Endodermal cell (in vitro differentiated cells): Measurements from ENCODE around the gene MAP2K5. TPM values are rescaled to one million over a fixed set of nuclear protein-coding genes. Genes with fewer than 3 reads are reported as not detected.

Experiments used
- DNase-seq: peaks from one replicate; pipeline ENCODE4 v3.0.0-alpha.2; 2017
- H3K27ac ChIP-seq: 2 replicates; pipeline ENCODE4 v1.5.1; 2013; ENCODE audit warnings: mild to moderate bottlenecking, low read depth, low read length, moderate library complexity
- H3K27me3 ChIP-seq: 2 replicates; pipeline ENCODE4 v1.6.1; 2013; ENCODE audit warnings: mild to moderate bottlenecking, low read length, moderate library complexity; ENCODE audit not compliant: insufficient read depth, control insufficient read depth, poor library complexity, severe bottlenecking
- H3K36me3 ChIP-seq: 2 replicates; pipeline ENCODE4 v1.7.0; 2013; ENCODE audit warnings: mild to moderate bottlenecking, low read length, moderate library complexity; ENCODE audit not compliant: control insufficient read depth, insufficient read depth
- H3K4me1 ChIP-seq: one replicate; pipeline ENCODE4 v1.7.0; 2013; ENCODE audit warnings: low read length; ENCODE audit not compliant: control insufficient read depth, insufficient read depth
- H3K4me3 ChIP-seq: 2 replicates; pipeline ENCODE4 v1.5.1; 2013; ENCODE audit warnings: mild to moderate bottlenecking, low read length, moderate library complexity
- H3K9ac ChIP-seq: 2 replicates; pipeline ENCODE4 v1.6.1; 2013; ENCODE audit warnings: mild to moderate bottlenecking, low read length, moderate library complexity; ENCODE audit not compliant: poor library complexity, severe bottlenecking; ENCODE audit errors: extremely low read depth
- H3K9me3 ChIP-seq: 2 replicates; pipeline ENCODE4 v1.6.1; 2013; ENCODE audit warnings: mild to moderate bottlenecking, low read length, moderate library complexity; ENCODE audit not compliant: control insufficient read depth
- H3K27ac Mint-ChIP-seq: 2 replicates; pipeline ENCODE4 v1.8.0; 2020; ENCODE audit warnings: mixed read lengths
- H3K27me3 Mint-ChIP-seq: 2 replicates; pipeline ENCODE4 v1.8.0; 2021; ENCODE audit warnings: mild to moderate bottlenecking, mixed read lengths; ENCODE audit not compliant: insufficient read depth
- H3K36me3 Mint-ChIP-seq: 2 replicates; pipeline ENCODE4 v1.8.0; 2020; ENCODE audit warnings: low read depth, mixed read lengths
- H3K4me1 Mint-ChIP-seq: 2 replicates; pipeline ENCODE4 v1.8.0; 2020; ENCODE audit warnings: mixed read lengths
- H3K4me3 Mint-ChIP-seq: 2 replicates; pipeline ENCODE4 v1.8.0; 2020; ENCODE audit warnings: mild to moderate bottlenecking, moderate library complexity, mixed read lengths
- H3K9me3 Mint-ChIP-seq: 2 replicates; pipeline ENCODE4 v1.8.0; 2020; ENCODE audit warnings: mild to moderate bottlenecking, mixed read lengths
- WGBS, 2 experiments: methylation state at CpG; one replicate each; pipeline versions ENCODE4 v1.1.5 to v1.1.7; 2013; ENCODE audit warnings: missing lambda C conversion rate in 2 of 2, mixed read lengths in 1 of 2; ENCODE audit not compliant: insufficient coverage in 1 of 2, insufficient read length in 1 of 2; 5-methylcytosine and 5-hydroxymethylcytosine counted together
- total RNA-seq, 2 donors: library from RNA; stranded (reverse); fragmentation: NEBNext Ultra II Directional in 1 of 2; extraction: Animal tissue kit (Norgen Biotek cat#: 25700) in 1 of 2; gene quantifications; 2 replicates in 1 of 2; 3 replicates in 1 of 2; pipeline ENCODE4 v1.2.1, GENCODE V29; 2021
- TF ChIP-seq, protein P1 (sequence below): fragments of 200-600 bp; sonication (generic); conservative IDR thresholded peaks from 2 replicates; pipeline ENCODE4 v1.5.0; 2021; ENCODE audit warnings: antibody characterized with exemption, mild to moderate bottlenecking

MAP2K5 gene
- total RNA-seq, 2 donors from 2014 or later: 17.1 to 26.7 TPM

DNA sequence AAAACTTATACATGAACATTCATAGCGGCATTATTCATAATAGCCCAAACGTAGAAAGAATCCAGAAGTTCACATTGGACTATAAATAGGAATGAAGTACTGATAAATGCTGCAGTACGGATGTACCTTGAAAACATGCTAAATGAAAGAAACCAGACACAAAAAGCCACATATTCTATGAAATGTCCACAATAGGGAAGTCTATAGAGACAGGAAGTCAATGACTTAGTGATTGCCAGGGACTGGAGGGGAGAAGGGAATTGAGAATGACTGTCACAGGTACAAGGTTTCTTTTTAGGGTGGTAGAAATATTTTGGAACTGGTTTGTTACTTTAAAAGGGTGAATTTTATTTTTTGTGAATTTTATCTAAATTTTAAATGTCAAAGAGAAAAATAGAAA is 211.4 kb downstream of the MAP2K5 start:
- no peak overlapping the region for H3K27ac Mint-ChIP-seq
- 85% methylated on average over 2 of the region's 3 CpGs; no CpG with 5 or more reads in 1 of the 2 experiments for WGBS, 2 experiments
- Histone ChIP-seq H3K4me1 (no peaks in the 10 kb centered on the region), H3K4me3 (no peak overlapping the region), H3K36me3 (no peaks in the 10 kb centered on the region), H3K9ac (no peak overlapping the region), H3K27me3 (peaks cover 25% of the 10 kb centered on the region), H3K27ac (no peak overlapping the region), H3K9me3 (no peaks in the 10 kb centered on the region)
- H3K9me3 Mint-ChIP-seq: no peaks in the 10 kb centered on the region
- peaks cover 2% of the 10 kb centered on the region for H3K4me1 Mint-ChIP-seq
- H3K4me3 Mint-ChIP-seq: no peak overlapping the region
- peaks cover 18% of the 10 kb centered on the region for H3K27me3 Mint-ChIP-seq
- no peak for DNase-seq
- TF ChIP-seq, protein P1, sequence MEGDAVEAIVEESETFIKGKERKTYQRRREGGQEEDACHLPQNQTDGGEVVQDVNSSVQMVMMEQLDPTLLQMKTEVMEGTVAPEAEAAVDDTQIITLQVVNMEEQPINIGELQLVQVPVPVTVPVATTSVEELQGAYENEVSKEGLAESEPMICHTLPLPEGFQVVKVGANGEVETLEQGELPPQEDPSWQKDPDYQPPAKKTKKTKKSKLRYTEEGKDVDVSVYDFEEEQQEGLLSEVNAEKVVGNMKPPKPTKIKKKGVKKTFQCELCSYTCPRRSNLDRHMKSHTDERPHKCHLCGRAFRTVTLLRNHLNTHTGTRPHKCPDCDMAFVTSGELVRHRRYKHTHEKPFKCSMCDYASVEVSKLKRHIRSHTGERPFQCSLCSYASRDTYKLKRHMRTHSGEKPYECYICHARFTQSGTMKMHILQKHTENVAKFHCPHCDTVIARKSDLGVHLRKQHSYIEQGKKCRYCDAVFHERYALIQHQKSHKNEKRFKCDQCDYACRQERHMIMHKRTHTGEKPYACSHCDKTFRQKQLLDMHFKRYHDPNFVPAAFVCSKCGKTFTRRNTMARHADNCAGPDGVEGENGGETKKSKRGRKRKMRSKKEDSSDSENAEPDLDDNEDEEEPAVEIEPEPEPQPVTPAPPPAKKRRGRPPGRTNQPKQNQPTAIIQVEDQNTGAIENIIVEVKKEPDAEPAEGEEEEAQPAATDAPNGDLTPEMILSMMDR: no peak
- H3K36me3 Mint-ChIP-seq: peaks cover 3% of the 10 kb centered on the region

DNA sequence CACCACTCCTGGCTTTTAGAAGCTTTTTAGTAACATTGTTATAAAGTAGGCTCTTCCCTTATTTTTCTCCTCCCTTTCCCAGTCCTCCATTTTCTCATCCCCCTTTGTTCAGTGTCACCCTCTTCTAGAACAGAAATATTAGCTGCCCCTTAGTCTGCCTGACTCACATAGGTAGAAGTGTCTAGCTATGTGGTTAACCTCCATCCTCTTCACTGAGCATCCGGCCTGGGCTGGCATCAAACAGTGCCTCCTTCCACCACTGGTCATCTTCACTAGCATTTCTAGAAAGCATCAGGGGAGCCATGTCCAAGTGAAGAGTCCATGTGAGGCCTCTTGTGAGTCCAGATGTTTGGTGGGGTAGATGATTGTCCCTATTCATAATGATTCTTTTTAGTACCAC is 212.8 kb downstream of the MAP2K5 start:
- no peak for DNase-seq
- Mint-ChIP-seq H3K27ac (no peak overlapping the region), H3K9me3 (no peaks in the 10 kb centered on the region), H3K4me3 (no peak overlapping the region), H3K4me1 (peaks cover under 1% of the 10 kb centered on the region), H3K36me3 (peaks cover 3% of the 10 kb centered on the region), H3K27me3 (peaks cover 17% of the 10 kb centered on the region)
- Histone ChIP-seq H3K9ac (no peak overlapping the region), H3K36me3 (no peaks in the 10 kb centered on the region), H3K27me3 (peaks cover 19% of the 10 kb centered on the region), H3K9me3 (no peaks in the 10 kb centered on the region), H3K4me3 (no peak overlapping the region), H3K4me1 (no peaks in the 10 kb centered on the region), H3K27ac (no peak overlapping the region)
- TF ChIP-seq, protein P1: no peak
- WGBS, 2 experiments: 80% methylated on average over 1 of the region's 1 CpG; no CpG with 5 or more reads in 1 of the 2 experiments

GRCh38 chr15:67755936-67756335 is 213.4 kb downstream of the MAP2K5 start:
- Histone ChIP-seq H3K4me1 (no peaks in the 10 kb centered on the region), H3K4me3 (no peak overlapping the region), H3K27ac (no peak overlapping the region), H3K27me3 (peaks cover 12% of the 10 kb centered on the region), H3K9ac (no peak overlapping the region), H3K36me3 (no peaks in the 10 kb centered on the region), H3K9me3 (no peaks in the 10 kb centered on the region)
- TF ChIP-seq, protein P1: no peak
- WGBS, 2 experiments: 83 to 97% methylated on average over 1 of the region's 1 CpG
- no peaks in the 10 kb centered on the region for H3K9me3 Mint-ChIP-seq
- H3K36me3 Mint-ChIP-seq: peaks cover 3% of the 10 kb centered on the region
- H3K27me3 Mint-ChIP-seq: peaks cover 13% of the 10 kb centered on the region
- no peaks in the 10 kb centered on the region for H3K4me1 Mint-ChIP-seq
- no peak for DNase-seq
- H3K4me3 Mint-ChIP-seq: no peak overlapping the region
- H3K27ac Mint-ChIP-seq: no peak overlapping the region
